GM23338 (cell line): ENCODE results near the gene PLD1. TPM values are rescaled to one million over a fixed set of nuclear protein-coding genes. Genes with fewer than 3 reads are reported as not detected.

Source experiments
- ATAC-seq: fragments of 200-7000 bp; cut with Tn5 transposase; 3 replicates; pipeline ENCODE4 v1.9.1; 2020
- DNase-seq: peaks from one replicate; pipeline ENCODE4 v3.0.0-alpha.2; 2015; ENCODE audit warnings: low spot score
- H2AFZ ChIP-seq: fragments of 200-600 bp; sonication (generic); 2 replicates; pipeline ENCODE4 v1.8.0; 2016; ENCODE audit warnings: antibody characterized with exemption, mild to moderate bottlenecking, moderate library complexity
- H3F3A ChIP-seq: fragments of 200-600 bp; sonication (generic); replicated peaks from 2 replicates; pipeline ENCODE4 v1.8.0; 2017; ENCODE audit warnings: antibody characterized with exemption, mixed run types, low read depth
- H3K27ac ChIP-seq: fragments of 200-600 bp; sonication (generic); 2 replicates; pipeline ENCODE4 v1.6.1; 2016; ENCODE audit warnings: low read depth
- H3K27me3 ChIP-seq: fragments of 200-600 bp; sonication (generic); 2 replicates; pipeline ENCODE4 v1.8.0; 2016; ENCODE audit warnings: mild to moderate bottlenecking, mixed run types, moderate library complexity; ENCODE audit not compliant: insufficient read depth
- H3K36me3 ChIP-seq: fragments of 200-600 bp; sonication (generic); 2 replicates; pipeline ENCODE4 v1.8.0; 2016; ENCODE audit warnings: mild to moderate bottlenecking; ENCODE audit not compliant: insufficient read depth
- H3K4me1 ChIP-seq: fragments of 200-600 bp; sonication (generic); 2 replicates; pipeline ENCODE4 v1.8.0; 2016; ENCODE audit warnings: mild to moderate bottlenecking, moderate library complexity; ENCODE audit not compliant: insufficient read depth
- H3K4me2 ChIP-seq: fragments of 200-600 bp; sonication (generic); 2 replicates; pipeline ENCODE4 v1.7.1; 2017; ENCODE audit warnings: mixed run types
- H3K4me3 ChIP-seq: fragments of 200-600 bp; sonication (generic); 2 replicates; pipeline ENCODE4 v1.6.1; 2016; ENCODE audit warnings: mixed run types
- H3K79me2 ChIP-seq: fragments of 200-600 bp; sonication (generic); replicated peaks from 2 replicates; pipeline ENCODE4 v1.8.0; 2017; ENCODE audit warnings: mild to moderate bottlenecking; ENCODE audit not compliant: insufficient read depth
- H3K9me2 ChIP-seq: fragments of 200-600 bp; sonication (generic); 2 replicates; pipeline ENCODE4 v1.8.0; 2017; ENCODE audit not compliant: insufficient read depth
- H4K20me1 ChIP-seq: fragments of 200-600 bp; sonication (generic); replicated peaks from 2 replicates; pipeline ENCODE4 v1.8.0; 2017; ENCODE audit warnings: mild to moderate bottlenecking; ENCODE audit not compliant: insufficient read depth
- H3K27ac Mint-ChIP-seq: 2 replicates; pipeline ENCODE4 v1.8.0; 2020; ENCODE audit warnings: inconsistent platforms, mild to moderate bottlenecking, moderate library complexity, mixed read lengths
- H3K27me3 Mint-ChIP-seq: 3 replicates; pipeline ENCODE4 v1.8.0; 2022; ENCODE audit warnings: low read depth, mild to moderate bottlenecking, moderate library complexity, mixed read lengths, inconsistent platforms; ENCODE audit not compliant: insufficient read depth, poor library complexity
- H3K36me3 Mint-ChIP-seq: 3 replicates; pipeline ENCODE4 v1.8.0; 2021; ENCODE audit warnings: low read depth, mild to moderate bottlenecking, inconsistent platforms, moderate library complexity, mixed read lengths
- H3K4me1 Mint-ChIP-seq: 3 replicates; pipeline ENCODE4 v1.8.0; 2020; ENCODE audit warnings: mild to moderate bottlenecking, inconsistent platforms, mixed read lengths
- H3K4me3 Mint-ChIP-seq: 3 replicates; pipeline ENCODE4 v1.8.0; 2021; ENCODE audit warnings: moderate library complexity, mild to moderate bottlenecking, inconsistent platforms, mixed read lengths
- H3K9me3 Mint-ChIP-seq: 3 replicates; pipeline ENCODE4 v1.8.0; 2020; ENCODE audit warnings: moderate library complexity, mild to moderate bottlenecking, inconsistent platforms, mixed read lengths
- CREB1 ChIP-seq: fragments of 250-450 bp; sonication (Bioruptor Pico); IDR thresholded peaks from 2 replicates; pipeline ENCODE4 v1.5.0; 2020; ENCODE audit warnings: low read depth, mild to moderate bottlenecking, moderate library complexity
- EZH2 ChIP-seq: fragments of 200-600 bp; sonication (generic); IDR thresholded peaks from one replicate; pipeline ENCODE4 v1.8.0; 2017; ENCODE audit warnings: antibody characterized with exemption, mild to moderate bottlenecking, low read depth; ENCODE audit not compliant: unreplicated experiment
- EZH2phosphoT487 ChIP-seq: fragments of 200-600 bp; sonication (generic); IDR thresholded peaks from one replicate; pipeline ENCODE4 v1.8.1; 2018; ENCODE audit warnings: antibody characterized with exemption; ENCODE audit not compliant: unreplicated experiment
- JUNB ChIP-seq: IDR thresholded peaks from one replicate; pipeline ENCODE4 v1.6.1; 2016; ENCODE audit warnings: antibody characterized with exemption; ENCODE audit not compliant: unreplicated experiment
- NANOG ChIP-seq: IDR thresholded peaks from 2 replicates; pipeline ENCODE4 v1.6.1; 2016; ENCODE audit warnings: antibody characterized with exemption, borderline replicate concordance
- POLR2AphosphoS5 ChIP-seq: IDR thresholded peaks from 2 replicates; pipeline ENCODE4 v1.6.1; 2016; ENCODE audit warnings: antibody characterized with exemption, low read depth
- STAT1 ChIP-seq: IDR thresholded peaks from one replicate; pipeline ENCODE4 v1.6.1; 2016; ENCODE audit warnings: antibody characterized with exemption; ENCODE audit not compliant: unreplicated experiment
- ZNF114 ChIP-seq: fragments of 250-450 bp; sonication (Bioruptor Pico); IDR thresholded peaks from 2 replicates; pipeline ENCODE4 v1.5.0; 2020; ENCODE audit warnings: mild to moderate bottlenecking, moderate library complexity
- ZNF331 ChIP-seq: fragments of 250-450 bp; sonication (Bioruptor Pico); IDR thresholded peaks from 2 replicates; pipeline ENCODE4 v1.5.0; 2020; ENCODE audit warnings: low read depth, mild to moderate bottlenecking, moderate library complexity
- polyA plus RNA-seq: library from polyadenylated mRNA; unstranded; fragments of >200 nt; fragmentation: Nextera tagmentation; extraction: Ambion mirVana; gene quantifications from 2 replicates; pipeline ENCODE4 v1.2.1, GENCODE V29; 2016
- total RNA-seq: library from RNA; depleted of rRNA; stranded (reverse); fragments of >200 nt; shearing (Covaris generic); gene quantifications from 2 replicates; pipeline ENCODE4 v1.2.3, GENCODE V29; 2014
- TF ChIP-seq, protein P1 (sequence below), 2 experiments: fragments of 200-600 bp in 1 of 2; sonication (generic) in 1 of 2; conservative IDR thresholded peaks; 2 replicates each; pipeline versions ENCODE4 v1.5.1 to v1.6.1; 2016 to 2017; ENCODE audit warnings: antibody characterized with exemption in 2 of 2, low read depth in 2 of 2, mild to moderate bottlenecking in 2 of 2, moderate library complexity in 1 of 2
- TF ChIP-seq, protein P2 (sequence below): fragments of 250-450 bp; sonication (Bioruptor Pico); IDR thresholded peaks from 2 replicates; pipeline ENCODE4 v1.5.0; 2020; ENCODE audit warnings: mild to moderate bottlenecking, moderate library complexity
- TF ChIP-seq, protein P3 (sequence below): IDR thresholded peaks from one replicate; pipeline ENCODE4 v1.6.1; 2018; ENCODE audit warnings: antibody characterized with exemption; ENCODE audit not compliant: unreplicated experiment

PLD1 gene
- total and polyA plus RNA-seq, 2 experiments from 2014 or later: 1.4 to 2.2 TPM

DNA sequence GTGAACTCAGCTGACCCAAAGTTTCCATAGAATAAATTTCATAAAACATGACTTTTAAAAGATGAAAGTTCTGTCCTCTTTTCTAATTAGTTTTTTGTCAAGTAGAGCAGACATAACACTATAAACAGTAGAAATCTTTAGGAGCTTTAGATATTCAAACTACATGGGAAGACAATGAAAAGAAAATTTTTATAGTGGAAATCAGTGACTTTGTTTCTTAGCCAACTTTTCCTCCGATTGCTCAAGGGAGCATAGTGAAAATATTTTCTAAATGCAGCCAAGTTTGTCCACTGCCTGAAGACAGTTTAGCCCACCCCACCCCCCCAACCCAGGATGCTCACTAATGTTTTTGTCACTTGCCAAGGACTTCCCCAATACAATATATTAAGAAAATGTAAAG, 114.9 kb downstream of the PLD1 start (continued):
- TF ChIP-seq, protein P1, sequence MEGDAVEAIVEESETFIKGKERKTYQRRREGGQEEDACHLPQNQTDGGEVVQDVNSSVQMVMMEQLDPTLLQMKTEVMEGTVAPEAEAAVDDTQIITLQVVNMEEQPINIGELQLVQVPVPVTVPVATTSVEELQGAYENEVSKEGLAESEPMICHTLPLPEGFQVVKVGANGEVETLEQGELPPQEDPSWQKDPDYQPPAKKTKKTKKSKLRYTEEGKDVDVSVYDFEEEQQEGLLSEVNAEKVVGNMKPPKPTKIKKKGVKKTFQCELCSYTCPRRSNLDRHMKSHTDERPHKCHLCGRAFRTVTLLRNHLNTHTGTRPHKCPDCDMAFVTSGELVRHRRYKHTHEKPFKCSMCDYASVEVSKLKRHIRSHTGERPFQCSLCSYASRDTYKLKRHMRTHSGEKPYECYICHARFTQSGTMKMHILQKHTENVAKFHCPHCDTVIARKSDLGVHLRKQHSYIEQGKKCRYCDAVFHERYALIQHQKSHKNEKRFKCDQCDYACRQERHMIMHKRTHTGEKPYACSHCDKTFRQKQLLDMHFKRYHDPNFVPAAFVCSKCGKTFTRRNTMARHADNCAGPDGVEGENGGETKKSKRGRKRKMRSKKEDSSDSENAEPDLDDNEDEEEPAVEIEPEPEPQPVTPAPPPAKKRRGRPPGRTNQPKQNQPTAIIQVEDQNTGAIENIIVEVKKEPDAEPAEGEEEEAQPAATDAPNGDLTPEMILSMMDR (conservative IDR thresholded peaks at IDR 0.05; ENCODE audit: low read depth in 2 of 2): no peak
- TF ChIP-seq POLR2AphosphoS5 (no peak), JUNB (no peak), NANOG (no peak), ZNF331 (CRISPR knock-in tag) (no peak), EZH2 (no peak), EZH2phosphoT487 (no peak), ZNF114 (no peak)

DNA sequence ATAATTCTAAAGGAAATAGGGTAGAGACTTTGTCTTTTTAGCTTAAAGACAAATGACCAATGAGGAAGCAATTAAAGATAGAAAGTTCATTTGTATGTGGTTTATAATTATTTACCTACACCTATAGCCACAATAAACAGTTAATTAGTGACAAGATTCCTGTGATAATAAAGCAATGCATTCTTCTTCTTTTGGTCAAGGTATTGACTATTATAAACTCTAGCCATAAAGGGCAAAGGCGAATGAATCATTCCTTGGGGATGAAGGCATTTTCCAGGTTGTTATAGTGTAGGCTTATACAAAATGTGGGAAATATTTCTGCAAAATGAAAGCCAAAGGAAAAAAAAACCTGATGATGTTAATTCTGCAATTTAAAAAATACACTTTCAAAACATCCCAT, 115.4 kb downstream of the PLD1 start:
- no peaks in the 10 kb centered on the region for H3K9me3 Mint-ChIP-seq
- Histone ChIP-seq H3K4me1 (no peaks in the 10 kb centered on the region), H3K9me2 (no peaks in the 10 kb centered on the region), H3F3A (no peaks in the 10 kb centered on the region), H3K36me3 (no peaks in the 10 kb centered on the region), H3K4me3 (no peak overlapping the region), H3K4me2 (no peak overlapping the region), H3K79me2 (no peaks in the 10 kb centered on the region), H3K27ac (no peak overlapping the region), H3K27me3 (no peaks in the 10 kb centered on the region), H4K20me1 (no peaks in the 10 kb centered on the region), H2AFZ (no peak overlapping the region)
- H3K4me3 Mint-ChIP-seq: no peak overlapping the region
- no peak for TF ChIP-seq JUNB
- TF ChIP-seq, protein P2, sequence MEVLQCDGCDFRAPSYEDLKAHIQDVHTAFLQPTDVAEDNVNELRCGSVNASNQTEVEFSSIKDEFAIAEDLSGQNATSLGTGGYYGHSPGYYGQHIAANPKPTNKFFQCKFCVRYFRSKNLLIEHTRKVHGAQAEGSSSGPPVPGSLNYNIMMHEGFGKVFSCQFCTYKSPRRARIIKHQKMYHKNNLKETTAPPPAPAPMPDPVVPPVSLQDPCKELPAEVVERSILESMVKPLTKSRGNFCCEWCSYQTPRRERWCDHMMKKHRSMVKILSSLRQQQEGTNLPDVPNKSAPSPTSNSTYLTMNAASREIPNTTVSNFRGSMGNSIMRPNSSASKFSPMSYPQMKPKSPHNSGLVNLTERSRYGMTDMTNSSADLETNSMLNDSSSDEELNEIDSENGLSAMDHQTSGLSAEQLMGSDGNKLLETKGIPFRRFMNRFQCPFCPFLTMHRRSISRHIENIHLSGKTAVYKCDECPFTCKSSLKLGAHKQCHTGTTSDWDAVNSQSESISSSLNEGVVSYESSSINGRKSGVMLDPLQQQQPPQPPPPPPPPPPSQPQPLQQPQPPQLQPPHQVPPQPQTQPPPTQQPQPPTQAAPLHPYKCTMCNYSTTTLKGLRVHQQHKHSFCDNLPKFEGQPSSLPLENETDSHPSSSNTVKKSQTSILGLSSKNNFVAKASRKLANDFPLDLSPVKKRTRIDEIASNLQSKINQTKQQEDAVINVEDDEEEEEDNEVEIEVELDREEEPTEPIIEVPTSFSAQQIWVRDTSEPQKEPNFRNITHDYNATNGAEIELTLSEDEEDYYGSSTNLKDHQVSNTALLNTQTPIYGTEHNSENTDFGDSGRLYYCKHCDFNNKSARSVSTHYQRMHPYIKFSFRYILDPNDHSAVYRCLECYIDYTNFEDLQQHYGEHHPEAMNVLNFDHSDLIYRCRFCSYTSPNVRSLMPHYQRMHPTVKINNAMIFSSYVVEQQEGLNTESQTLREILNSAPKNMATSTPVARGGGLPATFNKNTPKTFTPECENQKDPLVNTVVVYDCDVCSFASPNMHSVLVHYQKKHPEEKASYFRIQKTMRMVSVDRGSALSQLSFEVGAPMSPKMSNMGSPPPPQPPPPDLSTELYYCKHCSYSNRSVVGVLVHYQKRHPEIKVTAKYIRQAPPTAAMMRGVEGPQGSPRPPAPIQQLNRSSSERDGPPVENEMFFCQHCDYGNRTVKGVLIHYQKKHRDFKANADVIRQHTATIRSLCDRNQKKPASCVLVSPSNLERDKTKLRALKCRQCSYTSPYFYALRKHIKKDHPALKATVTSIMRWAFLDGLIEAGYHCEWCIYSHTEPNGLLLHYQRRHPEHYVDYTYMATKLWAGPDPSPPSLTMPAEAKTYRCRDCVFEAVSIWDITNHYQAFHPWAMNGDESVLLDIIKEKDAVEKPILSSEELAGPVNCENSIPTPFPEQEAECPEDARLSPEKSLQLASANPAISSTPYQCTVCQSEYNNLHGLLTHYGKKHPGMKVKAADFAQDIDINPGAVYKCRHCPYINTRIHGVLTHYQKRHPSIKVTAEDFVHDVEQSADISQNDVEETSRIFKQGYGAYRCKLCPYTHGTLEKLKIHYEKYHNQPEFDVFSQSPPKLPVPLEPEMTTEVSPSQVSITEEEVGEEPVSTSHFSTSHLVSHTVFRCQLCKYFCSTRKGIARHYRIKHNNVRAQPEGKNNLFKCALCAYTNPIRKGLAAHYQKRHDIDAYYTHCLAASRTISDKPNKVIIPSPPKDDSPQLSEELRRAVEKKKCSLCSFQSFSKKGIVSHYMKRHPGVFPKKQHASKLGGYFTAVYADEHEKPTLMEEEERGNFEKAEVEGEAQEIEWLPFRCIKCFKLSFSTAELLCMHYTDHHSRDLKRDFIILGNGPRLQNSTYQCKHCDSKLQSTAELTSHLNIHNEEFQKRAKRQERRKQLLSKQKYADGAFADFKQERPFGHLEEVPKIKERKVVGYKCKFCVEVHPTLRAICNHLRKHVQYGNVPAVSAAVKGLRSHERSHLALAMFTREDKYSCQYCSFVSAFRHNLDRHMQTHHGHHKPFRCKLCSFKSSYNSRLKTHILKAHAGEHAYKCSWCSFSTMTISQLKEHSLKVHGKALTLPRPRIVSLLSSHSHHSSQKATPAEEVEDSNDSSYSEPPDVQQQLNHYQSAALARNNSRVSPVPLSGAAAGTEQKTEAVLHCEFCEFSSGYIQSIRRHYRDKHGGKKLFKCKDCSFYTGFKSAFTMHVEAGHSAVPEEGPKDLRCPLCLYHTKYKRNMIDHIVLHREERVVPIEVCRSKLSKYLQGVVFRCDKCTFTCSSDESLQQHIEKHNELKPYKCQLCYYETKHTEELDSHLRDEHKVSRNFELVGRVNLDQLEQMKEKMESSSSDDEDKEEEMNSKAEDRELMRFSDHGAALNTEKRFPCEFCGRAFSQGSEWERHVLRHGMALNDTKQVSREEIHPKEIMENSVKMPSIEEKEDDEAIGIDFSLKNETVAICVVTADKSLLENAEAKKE: no peak
- no peak for TF ChIP-seq CREB1 (CRISPR knock-in tag)
- TF ChIP-seq, protein P1 (conservative IDR thresholded peaks at IDR 0.05; ENCODE audit: low read depth in 2 of 2): no peak
- no peak for TF ChIP-seq STAT1
- TF ChIP-seq ZNF114: no peak
- TF ChIP-seq, protein P3, sequence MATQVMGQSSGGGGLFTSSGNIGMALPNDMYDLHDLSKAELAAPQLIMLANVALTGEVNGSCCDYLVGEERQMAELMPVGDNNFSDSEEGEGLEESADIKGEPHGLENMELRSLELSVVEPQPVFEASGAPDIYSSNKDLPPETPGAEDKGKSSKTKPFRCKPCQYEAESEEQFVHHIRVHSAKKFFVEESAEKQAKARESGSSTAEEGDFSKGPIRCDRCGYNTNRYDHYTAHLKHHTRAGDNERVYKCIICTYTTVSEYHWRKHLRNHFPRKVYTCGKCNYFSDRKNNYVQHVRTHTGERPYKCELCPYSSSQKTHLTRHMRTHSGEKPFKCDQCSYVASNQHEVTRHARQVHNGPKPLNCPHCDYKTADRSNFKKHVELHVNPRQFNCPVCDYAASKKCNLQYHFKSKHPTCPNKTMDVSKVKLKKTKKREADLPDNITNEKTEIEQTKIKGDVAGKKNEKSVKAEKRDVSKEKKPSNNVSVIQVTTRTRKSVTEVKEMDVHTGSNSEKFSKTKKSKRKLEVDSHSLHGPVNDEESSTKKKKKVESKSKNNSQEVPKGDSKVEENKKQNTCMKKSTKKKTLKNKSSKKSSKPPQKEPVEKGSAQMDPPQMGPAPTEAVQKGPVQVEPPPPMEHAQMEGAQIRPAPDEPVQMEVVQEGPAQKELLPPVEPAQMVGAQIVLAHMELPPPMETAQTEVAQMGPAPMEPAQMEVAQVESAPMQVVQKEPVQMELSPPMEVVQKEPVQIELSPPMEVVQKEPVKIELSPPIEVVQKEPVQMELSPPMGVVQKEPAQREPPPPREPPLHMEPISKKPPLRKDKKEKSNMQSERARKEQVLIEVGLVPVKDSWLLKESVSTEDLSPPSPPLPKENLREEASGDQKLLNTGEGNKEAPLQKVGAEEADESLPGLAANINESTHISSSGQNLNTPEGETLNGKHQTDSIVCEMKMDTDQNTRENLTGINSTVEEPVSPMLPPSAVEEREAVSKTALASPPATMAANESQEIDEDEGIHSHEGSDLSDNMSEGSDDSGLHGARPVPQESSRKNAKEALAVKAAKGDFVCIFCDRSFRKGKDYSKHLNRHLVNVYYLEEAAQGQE: no peak
- no peak for TF ChIP-seq EZH2
- DNase-seq (no peak), ATAC-seq (no peak)
- no peaks in the 10 kb centered on the region for H3K4me1 Mint-ChIP-seq
- H3K27ac Mint-ChIP-seq: no peak overlapping the region
- H3K36me3 Mint-ChIP-seq: no peaks in the 10 kb centered on the region
- H3K27me3 Mint-ChIP-seq: no peaks in the 10 kb centered on the region
